RWPE1 (cell line): Measurements from ENCODE around the gene TMEFF1.

Experiments used
- CTCF ChIA-PET: fragments of 350-600 bp; sonication (Branson Sonifier 250); formaldehyde crosslinking; extraction: SDS; loops from one replicate; lab custom pipeline; 2021; lab: Yijun Ruan, JAX
- POLR2A ChIA-PET: fragments of 400-600 bp; formaldehyde crosslinking; extraction: SDS; loops from one replicate; lab custom pipeline; 2020; ENCODE audit warnings: antibody characterized with exemption; ENCODE audit not compliant: low non-redundant PET; lab: Yijun Ruan, JAX
- DNase-seq: peaks from one replicate; pipeline ENCODE4 v3.0.0; 2012; ENCODE audit warnings: low spot score
- H3K27ac ChIP-seq: fragments of 450-650 bp; 2 replicates; pipeline ENCODE4 v1.5.1; 2017
- CTCF ChIP-seq: fragments of 450-650 bp; conservative IDR thresholded peaks from 2 replicates; pipeline ENCODE4 v1.5.1; 2017; ENCODE audit warnings: low read depth, mild to moderate bottlenecking

TMEFF1 gene

GRCh38 chr9:100597236-100597635, 124.3 kb downstream of the TMEFF1 start:
- TF ChIP-seq CTCF = no peak
- CTCF ChIA-PET = interaction anchor here (0.6 to 1.2 kb wide), 3 partner anchors 24 to 348 kb away, joined by 3 to 4 read pairs (median 3); no protein-coding TSS in a partner anchor
- H3K27ac ChIP-seq = no peak overlapping the region
- no peak for DNase-seq
- POLR2A ChIA-PET = no interaction called here

GRCh38 chr9:100598641-100599145, 125.7 kb downstream of the TMEFF1 start:
- POLR2A ChIA-PET = interaction anchor here (1.1 kb wide), 1 partner anchor 713 kb away, joined by 3 read pairs; no protein-coding TSS in a partner anchor
- CTCF ChIA-PET = interaction anchor here (0.7 to 1.2 kb wide), 3 partner anchors 18 to 533 kb away, joined by 3 to 4 read pairs (median 4); no protein-coding TSS in a partner anchor
- H3K27ac ChIP-seq = peak overlapping the region; percentile 47
- peak; percentile 88 for DNase-seq
- no peak for TF ChIP-seq CTCF

- CTCF ChIA-PET = interaction anchor here (0.6 to 3.2 kb wide), 14 partner anchors 10 to 1183 kb away, joined by 3 to 42 read pairs (median 4); no protein-coding TSS in a partner anchor
- no peak overlapping the region for H3K27ac ChIP-seq
- no peak for TF ChIP-seq CTCF
- DNase-seq = no peak
- POLR2A ChIA-PET = no interaction called here
Observed at GRCh38 chr9:100600521-100601079, 127.7 kb downstream of the TMEFF1 start.

GRCh38 chr9:100601216-100601615, 128.3 kb downstream of the TMEFF1 start:
- peak; percentile 85 for TF ChIP-seq CTCF
- peak; percentile 62 for DNase-seq
- ChIA-PET CTCF (interaction anchor here (0.5 to 3.2 kb wide), 17 partner anchors 10 to 1183 kb away, joined by 3 to 42 read pairs (median 4); no protein-coding TSS in a partner anchor), POLR2A (no interaction called here)
- H3K27ac ChIP-seq = no peak overlapping the region

DNA sequence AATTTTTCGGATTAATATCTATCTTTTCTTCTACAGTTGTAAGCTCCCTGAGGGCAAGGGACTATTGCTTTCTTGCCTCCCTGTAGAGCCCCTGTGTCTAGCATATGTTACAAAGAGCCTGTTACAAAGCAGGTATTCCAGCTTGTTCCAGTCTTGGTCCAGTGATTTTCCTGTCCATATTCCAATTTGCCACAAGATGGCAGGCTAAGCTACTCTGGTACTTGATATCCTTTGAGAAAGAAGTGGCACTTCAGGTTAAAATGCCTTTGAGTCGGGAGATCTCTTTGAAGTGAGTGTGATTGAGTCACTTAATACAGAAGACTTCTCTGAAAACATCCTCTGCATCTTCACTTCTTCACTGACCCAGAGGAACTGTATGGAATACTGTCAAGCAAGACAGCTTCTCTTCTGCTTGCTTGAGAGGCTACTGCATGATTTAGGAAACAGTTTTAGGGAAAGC, 129.4 kb downstream of the TMEFF1 start:
- peak; percentile 64 for DNase-seq
- TF ChIP-seq CTCF = peak; percentile 94
- ChIA-PET POLR2A (no interaction called here), CTCF (interaction anchor here (0.6 to 3.2 kb wide), 22 partner anchors 11 to 786 kb away, joined by 3 to 42 read pairs (median 4); partner anchors contain the start of gene PLPPR1)
- no peak overlapping the region for H3K27ac ChIP-seq

GRCh38 chr9:100605405-100605804, 132.5 kb downstream of the TMEFF1 start:
- TF ChIP-seq CTCF = no peak
- CTCF ChIA-PET = interaction anchor here (0.6 kb wide), 1 partner anchor 111 kb away, joined by 3 read pairs; no protein-coding TSS in a partner anchor
- no peak for DNase-seq
- POLR2A ChIA-PET = no interaction called here
- H3K27ac ChIP-seq = no peak overlapping the region
